NCI-H2196 treated with DMSO at 0.1 percent for 48 hours (cell line): Measurements from ENCODE around the gene ITSN1.
"Not testable (repeated sequence)": the region's sequence is repeated elsewhere in the genome, so short reads cannot be mapped to it uniquely, and the experiment has no call there.

Experiments used
- DNase-seq: peaks from one replicate; lab custom pipeline; 2025; ENCODE audit not compliant: unreplicated experiment; lab: John Stamatoyannopoulos, UW

The ITSN1 gene

GRCh38 chr21:33915368-33916199, 273.3 kb downstream of the ITSN1 start, which contains the start of gene ATP5PO:
ATP5PO (minus strand) TSS chr21:33915804; CDS start chr21:33915763, 41 bp downstream.
- peak; percentile 94 for DNase-seq

- DNase-seq, result no peak
Observed at GRCh38 chr21:33916200-33916567, 273.9 kb downstream of the ITSN1 start.

GRCh38 chr21:33917421-33917820, 275.1 kb downstream of the ITSN1 start:
- DNase-seq, result no peak

DNA sequence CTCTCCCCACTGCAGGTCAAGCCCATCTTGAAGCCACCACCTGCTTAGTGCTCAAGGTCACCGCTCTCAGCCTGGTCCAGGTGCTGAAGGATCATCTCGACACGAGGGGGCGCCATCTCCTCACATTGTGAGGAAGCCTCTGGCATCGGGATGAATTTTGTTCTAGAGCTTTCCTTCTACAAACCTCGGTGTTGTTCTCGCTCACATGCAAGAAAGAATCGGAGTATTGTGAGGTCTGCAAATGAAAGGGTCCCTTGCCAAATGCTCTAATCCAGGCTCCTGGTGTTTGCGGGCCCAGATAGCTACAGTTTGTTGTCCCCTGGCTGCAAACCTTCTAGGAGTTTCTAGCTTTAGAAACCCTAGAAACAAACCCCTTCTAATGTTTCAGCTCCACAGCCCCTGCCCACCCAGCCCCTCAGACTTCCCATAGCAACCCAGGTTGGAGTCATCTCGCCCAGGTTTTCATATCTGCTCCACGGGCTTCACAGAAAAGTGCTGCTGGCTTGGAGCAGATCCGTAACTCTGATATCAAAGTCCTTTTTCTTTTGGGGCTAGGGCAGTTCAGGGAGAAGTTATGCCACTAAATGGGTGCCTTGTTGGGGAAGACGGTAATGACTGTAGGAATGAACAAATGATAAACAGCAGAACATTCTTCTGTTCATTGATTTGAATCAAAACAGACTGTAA, 281.9 kb downstream of the ITSN1 start:
- peak; percentile 78 for DNase-seq

DNA sequence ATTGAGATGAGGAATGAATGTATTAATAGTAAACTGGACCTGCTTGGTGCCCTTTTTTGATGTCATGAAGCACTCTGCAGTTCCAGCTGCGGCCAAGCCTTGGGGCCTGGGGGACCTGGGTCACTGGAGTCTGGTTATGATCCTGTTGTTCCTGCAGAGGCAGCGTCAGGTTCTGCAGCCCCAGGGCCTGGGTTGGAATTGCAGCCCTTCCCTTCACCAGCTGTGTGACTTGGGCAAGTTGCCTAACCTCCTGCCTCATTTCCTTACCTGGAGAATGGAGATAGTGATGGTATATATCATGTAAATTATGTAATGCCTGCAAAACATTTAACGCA, 282.4 kb downstream of the ITSN1 start:
- DNase-seq, result no peak

GRCh38 chr21:33926248-33926647, 283.9 kb downstream of the ITSN1 start:
- DNase-seq, result not testable (repeated sequence)

GRCh38 chr21:33931052-33931798, 288.9 kb downstream of the ITSN1 start:
- peak; percentile 15 for DNase-seq

- no peak for DNase-seq
Observed at GRCh38 chr21:33931799-33932390, 289.6 kb downstream of the ITSN1 start.

DNA sequence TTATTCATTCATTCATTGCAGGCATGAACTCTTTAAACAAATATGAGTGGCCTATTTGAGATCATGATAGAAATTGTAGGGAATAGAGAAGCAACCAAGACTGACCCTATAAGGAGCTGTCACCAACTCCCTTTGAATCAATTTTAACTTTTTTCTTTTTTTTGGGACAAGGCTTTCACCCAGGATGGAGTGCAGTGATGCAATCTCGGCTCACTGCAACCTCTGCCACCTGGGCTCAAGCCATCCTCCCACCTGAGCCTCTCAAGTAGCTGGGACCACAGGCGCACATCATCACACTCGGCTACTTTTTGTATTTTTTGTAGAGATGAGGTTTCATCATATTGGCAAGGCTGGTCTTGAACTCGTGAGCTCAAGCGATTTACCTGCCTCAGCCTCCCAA, 290.4 kb downstream of the ITSN1 start:
- DNase-seq, result no peak

DNA sequence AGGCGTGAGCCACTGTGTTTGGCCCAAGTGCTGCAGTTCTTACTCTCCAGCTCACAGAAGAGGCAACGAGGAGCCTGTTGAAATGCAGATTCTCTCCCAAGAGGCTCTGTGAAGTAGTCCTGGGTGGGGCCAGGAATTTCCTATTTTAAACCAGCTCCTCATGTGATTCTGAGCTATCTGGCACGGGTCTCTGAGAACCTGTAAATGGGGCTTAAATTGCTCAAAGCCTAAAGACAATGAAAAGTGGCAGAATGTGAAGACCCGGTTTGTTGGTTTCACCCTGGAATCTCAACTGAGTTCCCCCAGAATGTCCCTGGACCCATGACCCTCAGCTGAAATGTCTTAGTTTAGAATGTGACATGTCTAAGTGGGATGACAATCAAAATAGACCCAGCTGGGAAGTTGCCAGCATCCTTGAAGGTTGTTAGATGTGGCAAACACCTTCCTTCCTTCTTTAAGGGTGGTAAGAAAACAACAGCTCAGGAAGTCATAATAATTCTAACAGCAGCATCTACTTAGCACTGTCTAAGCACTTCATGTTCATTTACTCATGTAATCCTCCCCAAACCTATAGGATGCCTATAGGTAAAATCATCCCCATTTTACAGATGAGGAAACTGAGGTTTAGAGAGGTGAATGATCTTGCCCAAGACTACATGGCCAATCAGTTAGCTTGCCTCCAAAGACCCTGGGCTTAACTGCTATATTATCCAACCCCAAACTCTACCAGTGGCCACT, 294.2 kb downstream of the ITSN1 start:
- DNase-seq, result no peak

- no peak for DNase-seq
Observed at GRCh38 chr21:33937146-33937545, 294.8 kb downstream of the ITSN1 start.

GRCh38 chr21:33937931-33938339, 295.6 kb downstream of the ITSN1 start:
- DNase-seq, result no peak

GRCh38 chr21:33938381-33938780, 296.1 kb downstream of the ITSN1 start:
- DNase-seq, result no peak

DNA sequence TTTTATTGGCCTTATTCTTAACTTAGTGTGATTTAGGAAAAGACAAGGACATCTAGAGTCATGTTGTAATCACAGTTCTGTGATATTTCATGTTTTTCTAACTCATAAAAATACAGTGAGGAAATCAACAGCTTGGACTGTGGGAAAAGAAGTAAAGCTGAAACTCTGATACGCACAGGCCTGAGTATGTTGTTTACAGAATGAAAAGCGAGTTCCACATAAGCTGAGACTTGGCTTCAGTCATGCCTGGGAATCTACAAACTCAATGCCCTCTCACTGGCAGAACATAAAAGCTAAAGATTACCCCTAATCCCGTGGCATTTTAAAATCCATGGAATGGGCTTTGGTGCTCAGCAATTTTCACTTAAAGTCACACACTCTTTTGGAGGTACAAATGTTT, 296.9 kb downstream of the ITSN1 start:
- DNase-seq, result no peak

DNA sequence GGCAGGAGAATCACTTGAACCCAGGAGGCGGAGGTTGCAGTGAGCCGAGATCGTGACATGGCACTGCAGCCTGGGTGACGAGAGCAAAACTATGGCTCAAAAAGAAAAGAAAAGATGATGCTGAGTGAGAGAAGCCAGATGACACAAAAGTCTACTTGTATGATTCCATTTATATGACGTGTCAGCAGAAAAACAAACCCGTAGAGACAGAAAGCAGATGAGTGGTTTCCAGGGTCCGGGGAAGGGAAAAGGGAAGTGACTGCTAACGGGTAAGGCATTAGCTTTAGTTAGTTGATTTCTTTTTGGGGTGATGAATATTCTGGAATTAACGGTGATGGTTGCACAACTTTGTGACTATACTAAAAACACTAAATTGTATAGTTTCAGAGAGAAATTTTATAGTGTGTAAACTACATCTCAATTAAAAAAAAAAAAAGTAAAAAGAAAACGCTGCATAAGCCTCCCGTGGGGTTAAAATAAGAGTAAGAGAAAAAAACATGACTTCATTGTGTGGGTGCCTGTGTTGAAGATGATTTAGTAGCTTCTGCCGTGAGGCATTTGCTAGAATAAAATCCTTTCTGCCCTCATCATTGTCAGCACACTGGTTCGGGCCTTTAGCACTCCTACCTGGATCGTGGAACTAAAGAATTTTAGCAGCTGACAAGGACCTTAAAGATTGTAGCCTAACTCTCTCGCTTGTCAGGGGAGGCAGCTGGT, 298.0 kb downstream of the ITSN1 start:
- no peak for DNase-seq

DNA sequence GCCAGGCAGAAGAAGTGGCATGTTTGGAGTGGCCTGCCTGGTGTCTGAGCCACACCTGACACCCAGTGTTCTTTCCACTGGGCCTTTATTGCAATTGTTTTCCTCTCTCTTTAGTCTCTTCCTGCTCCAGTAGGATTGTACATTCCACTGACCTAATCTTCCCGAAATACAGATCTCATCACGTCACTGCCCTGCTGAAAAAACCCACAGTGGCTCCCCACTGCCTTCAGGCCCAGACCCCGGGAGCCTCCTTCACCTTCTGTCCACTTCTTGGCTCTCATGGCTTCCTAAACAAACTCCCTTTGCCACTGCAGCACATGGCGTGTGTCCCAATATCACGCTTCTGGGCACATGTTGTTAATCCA, 298.6 kb downstream of the ITSN1 start:
- DNase-seq, result no peak

DNA sequence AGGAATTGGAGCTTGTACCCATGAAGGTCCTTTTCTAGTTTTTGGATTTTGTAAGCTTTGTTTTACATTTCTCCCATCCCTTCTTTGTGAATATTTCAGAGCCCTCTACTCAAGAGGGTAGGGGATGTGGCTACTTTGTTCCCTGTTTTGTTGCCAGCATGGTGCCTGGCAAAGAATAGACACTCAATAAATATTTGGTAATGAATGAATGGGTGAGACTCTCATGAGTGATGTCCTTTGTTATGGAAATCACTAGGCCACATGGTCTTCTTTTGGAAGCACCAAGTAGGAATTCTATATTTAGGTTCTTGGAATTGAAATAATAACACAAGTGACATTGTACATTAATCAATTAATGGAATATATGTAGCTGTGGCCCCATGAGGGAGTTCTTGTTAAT, 300.1 kb downstream of the ITSN1 start:
- DNase-seq, result no peak

GRCh38 chr21:33943293-33943692, 301.0 kb downstream of the ITSN1 start:
- no peak for DNase-seq

GRCh38 chr21:33944185-33944763, 302.0 kb downstream of the ITSN1 start:
- no peak for DNase-seq
